Fibroblast of mammary gland (primary cell): Measurements from ENCODE around the gene EP400.

ENCODE experiments used
- DNase-seq: peaks from one replicate; pipeline ENCODE4 v3.0.0-alpha.2; 2010; ENCODE audit warnings: low read depth
- H3K4me3 ChIP-seq: 2 replicates; pipeline ENCODE4 v1.5.1; 2011; ENCODE audit warnings: low read depth, mild to moderate bottlenecking, low read length, moderate library complexity; ENCODE audit not compliant: control insufficient read depth
- CTCF ChIP-seq: conservative IDR thresholded peaks from 2 replicates; pipeline ENCODE4 v1.5.1; 2011; ENCODE audit warnings: low read depth, low read length, inconsistent platforms; ENCODE audit not compliant: control insufficient read depth, insufficient read depth

Gene EP400

GRCh38 chr12:131908092-131909080, 41.4 kb upstream of the EP400 start:
- no peak overlapping the region for H3K4me3 ChIP-seq
- no peak for DNase-seq

GRCh38 chr12:131909081-131909751, 40.5 kb upstream of the EP400 start:
- DNase-seq, result no peak
- H3K4me3 ChIP-seq, result no peak overlapping the region
- TF ChIP-seq CTCF, result no peak

More at GRCh38 chr12:131908092-131909080, 41.4 kb upstream of the EP400 start:
- TF ChIP-seq CTCF, result no peak

DNA sequence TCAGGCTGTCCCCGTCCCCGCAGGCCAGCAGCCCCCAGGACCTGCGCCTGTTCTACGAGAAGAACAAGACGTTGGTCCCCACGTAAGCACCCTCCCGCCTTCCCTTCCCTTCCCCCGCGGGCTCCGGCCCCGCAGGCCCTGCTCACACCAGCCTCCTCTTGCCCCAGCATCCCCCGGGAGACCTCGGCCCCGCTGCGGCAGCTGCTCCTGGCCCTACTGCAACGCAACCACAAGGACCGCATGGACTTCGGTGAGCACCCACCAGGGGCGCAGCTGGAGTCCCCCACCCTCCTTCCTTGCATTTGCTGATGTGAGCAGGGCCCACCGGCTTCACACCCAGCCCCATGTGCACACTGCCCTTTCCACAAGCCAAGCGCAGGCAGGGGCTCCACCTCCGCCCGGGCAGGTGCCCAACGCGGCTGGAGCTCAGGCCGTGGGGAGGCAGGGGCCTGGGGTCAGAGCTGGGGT, 40.0 kb upstream of the EP400 start:
- TF ChIP-seq CTCF, result no peak
- no peak for DNase-seq
- no peak overlapping the region for H3K4me3 ChIP-seq

DNA sequence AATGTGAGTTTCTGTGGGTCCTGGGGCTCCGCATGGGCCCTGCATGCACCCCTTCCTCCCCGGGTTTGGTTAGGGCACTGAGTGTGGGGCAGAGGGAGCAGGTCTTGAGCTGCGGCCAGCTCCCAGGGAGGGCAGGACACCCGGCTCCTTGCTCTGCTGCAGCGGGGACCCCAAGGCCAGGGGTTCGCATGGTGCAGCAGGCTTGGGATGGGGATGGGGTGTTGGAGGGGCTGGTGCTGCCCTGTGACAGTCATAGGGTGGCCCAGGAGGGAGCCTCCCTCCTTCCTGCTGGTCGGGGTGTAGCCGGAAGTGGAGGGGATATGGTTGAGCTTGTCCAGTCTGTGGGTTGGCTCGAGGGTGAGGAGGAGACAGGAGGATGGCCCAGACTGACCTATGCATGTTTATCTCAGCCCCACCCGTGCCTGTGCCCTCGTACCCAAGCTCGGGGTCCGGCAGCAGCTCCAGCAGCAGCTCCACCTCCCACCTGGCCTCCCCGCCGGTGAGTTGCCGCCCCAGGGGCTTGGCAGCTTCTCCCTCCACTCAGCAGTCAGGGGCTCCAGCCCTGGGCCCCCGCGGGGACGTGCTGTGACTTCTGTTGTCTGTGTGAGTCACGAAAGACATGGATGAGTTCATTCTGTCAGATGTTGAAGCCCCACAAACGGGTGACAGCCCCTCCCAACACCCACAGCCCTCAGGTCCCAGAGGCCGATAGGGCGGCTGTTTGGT, 39.3 kb upstream of the EP400 start:
- no peak overlapping the region for H3K4me3 ChIP-seq
- DNase-seq, result no peak
- TF ChIP-seq CTCF, result no peak

DNA sequence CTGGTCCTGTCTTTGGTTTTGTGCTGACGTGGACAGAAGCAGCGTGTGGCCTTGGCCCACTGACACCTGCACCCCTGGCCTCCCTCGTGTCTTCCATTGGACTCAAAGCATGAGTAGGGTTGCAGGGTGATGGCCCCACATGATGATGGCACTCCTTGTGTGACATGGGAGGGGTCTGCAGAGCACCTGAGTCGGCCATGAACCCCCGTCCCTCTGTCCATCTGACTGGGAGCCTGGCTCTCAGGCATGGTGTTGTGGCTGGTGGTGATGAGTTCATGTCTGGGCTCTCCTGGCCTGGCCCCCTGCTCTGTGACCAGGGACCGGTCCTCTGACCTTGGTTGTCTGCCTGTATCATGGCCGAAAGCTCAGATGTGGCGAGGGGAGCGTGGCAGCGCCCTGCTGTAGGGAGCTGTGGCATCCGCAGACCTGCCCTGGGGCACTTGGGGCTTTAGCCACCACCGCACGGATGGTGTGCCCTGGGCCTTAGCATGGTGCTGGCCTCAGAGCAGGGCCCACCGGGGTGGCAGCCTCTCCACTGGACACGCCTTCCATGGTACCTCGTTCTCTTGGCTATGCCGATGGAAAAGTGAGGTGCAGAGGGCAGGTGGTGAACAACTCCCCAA, 38.6 kb upstream of the EP400 start:
- DNase-seq, result no peak
- no peak overlapping the region for H3K4me3 ChIP-seq
- no peak for TF ChIP-seq CTCF
